Endothelial cell of umbilical vein (primary cell): ENCODE results near the gene PI4KA. TPM values are rescaled to one million over a fixed set of nuclear protein-coding genes. Genes with fewer than 3 reads are reported as not detected.

Experiments
- BruUV-seq: library from RNA; stranded (reverse); fragments of 400-500 nt; replicated peaks from 2 replicates; lab custom pipeline; 2021; lab: Mats Ljungman, UMichigan
- CTCF ChIA-PET: fragments of 300-600, 350-600 bp; sonication (Branson Sonifier 250); formaldehyde crosslinking; loops from one replicate; lab custom pipeline; 2021; ENCODE audit warnings: antibody characterized with exemption, inconsistent platforms; lab: Charles Lee
- POLR2A ChIA-PET: fragments of 300-600, 350-600 bp; sonication (Branson Sonifier 250); formaldehyde crosslinking; loops from one replicate; lab custom pipeline; 2021; ENCODE audit warnings: antibody characterized with exemption, inconsistent platforms; lab: Charles Lee
- DNase-seq: peaks from one replicate; pipeline ENCODE4 v3.0.0-alpha.2; 2011; ENCODE audit warnings: low read depth, low spot score
- FAIRE-seq: peaks from 2 replicates; lab custom pipeline; 2011; peaks lifted over from hg19 to GRCh38; lab: Jason Lieb, UNC
- H2AFZ ChIP-seq: 2 replicates; pipeline ENCODE4 v1.6.0; 2012; ENCODE audit warnings: low read depth, low read length, control low read depth, inconsistent platforms
- H3K27ac ChIP-seq: 2 replicates; pipeline ENCODE4 v1.5.1; 2011; ENCODE audit warnings: low read depth, mild to moderate bottlenecking, control low read depth, low read length, moderate library complexity; ENCODE audit not compliant: insufficient read depth
- H3K27me3 ChIP-seq, 2 experiments: 2 replicates each; pipeline versions ENCODE4 v1.6.0 to v1.6.1; 2011; ENCODE audit warnings: low read length in 2 of 2, mixed read lengths in 1 of 2; ENCODE audit not compliant: control insufficient read depth in 2 of 2, insufficient read depth in 2 of 2
- H3K36me3 ChIP-seq, 2 experiments: 2 replicates in 1 of 2; 3 replicates in 1 of 2; pipeline ENCODE4 v1.5.1; 2011; ENCODE audit warnings: low read length in 2 of 2, mild to moderate bottlenecking in 1 of 2, moderate library complexity in 1 of 2; ENCODE audit not compliant: control insufficient read depth in 2 of 2, insufficient read depth in 2 of 2; ENCODE audit errors: extremely low read depth in 1 of 2
- H3K4me1 ChIP-seq: 3 replicates; pipeline ENCODE4 v1.5.1; 2011; ENCODE audit warnings: mild to moderate bottlenecking, low read length; ENCODE audit not compliant: control insufficient read depth, insufficient read depth; ENCODE audit errors: extremely low read depth
- H3K4me2 ChIP-seq: 2 replicates; pipeline ENCODE4 v1.6.1; 2011; ENCODE audit warnings: low read length, control low read depth, mixed read lengths; ENCODE audit not compliant: insufficient read depth
- H3K4me3 ChIP-seq, 3 experiments: fragments of 200-600 bp in 1 of 3; sonication (generic), shearing (Covaris generic) in 1 of 3; replicated peaks in 1 of 3; 2 replicates each; pipeline ENCODE4 v1.5.1; 2011 to 2016; ENCODE audit warnings: control low read depth in 3 of 3, low read length in 3 of 3, mild to moderate bottlenecking in 2 of 3, inconsistent platforms in 1 of 3, low read depth in 1 of 3, moderate library complexity in 1 of 3; ENCODE audit not compliant: insufficient read depth in 1 of 3
- H3K79me2 ChIP-seq: 2 replicates; pipeline ENCODE4 v1.6.0; 2012; ENCODE audit warnings: low read length, inconsistent platforms; ENCODE audit not compliant: control insufficient read depth, insufficient read depth
- H3K9ac ChIP-seq: replicated peaks from 2 replicates; pipeline ENCODE3; 2011; ENCODE audit warnings: low read length, control low read depth; ENCODE audit not compliant: insufficient read depth; ENCODE audit errors: extremely low read depth
- H3K9me1 ChIP-seq: replicated peaks from 3 replicates; pipeline ENCODE4 v1.6.0; 2011; ENCODE audit warnings: mild to moderate bottlenecking, low read length; ENCODE audit not compliant: control insufficient read depth, insufficient read depth; ENCODE audit errors: extremely low read depth
- H3K9me3 ChIP-seq: replicated peaks from 2 replicates; pipeline ENCODE4 v1.5.1; 2012; ENCODE audit warnings: low read length, inconsistent platforms; ENCODE audit not compliant: control insufficient read depth, insufficient read depth
- H4K20me1 ChIP-seq: replicated peaks from 2 replicates; pipeline ENCODE3; 2011; ENCODE audit warnings: mild to moderate bottlenecking, low read length; ENCODE audit not compliant: control insufficient read depth, insufficient read depth; ENCODE audit errors: extremely low read depth
- EZH2 ChIP-seq: IDR thresholded peaks from 2 replicates; pipeline ENCODE4 v1.6.1; 2012; ENCODE audit warnings: borderline replicate concordance, low read depth, mild to moderate bottlenecking, moderate library complexity, low read length, inconsistent platforms; ENCODE audit not compliant: severe bottlenecking
- GATA2 ChIP-seq: IDR thresholded peaks from 2 replicates; pipeline ENCODE4 v1.7.0; 2011; ENCODE audit warnings: low read depth, mild to moderate bottlenecking, moderate library complexity, mixed read lengths, low read length; ENCODE audit not compliant: insufficient read length, insufficient read depth
- JUN ChIP-seq: IDR thresholded peaks from 2 replicates; pipeline ENCODE4 v1.6.1; 2011; ENCODE audit warnings: borderline replicate concordance, low read depth; ENCODE audit not compliant: insufficient read length, insufficient read depth
- dilution Hi-C: fragments of 300-500 bp; cut with MboI; formaldehyde crosslinking; loops from one replicate; pipeline ENCODE4 v1.15.0; 2019; ENCODE audit warnings: low sequenced_read_pairs; ENCODE audit not compliant: extremely low pct_ligation_motif_present
- intact Hi-C: fragments of 100-400 bp; cut with micrococcal nuclease; formaldehyde crosslinking; loops from one replicate; pipeline ENCODE4 v1.10.0; 2022
- polyA plus RNA-seq, 4 experiments: library from polyadenylated mRNA; depleted of rRNA in 3 of 4; stranded (reverse) in 3 of 4; unstranded in 1 of 4; fragments of >200 nt; gene quantifications; 2 replicates each; pipeline versions ENCODE4 v1.2.1 to v1.2.3, GENCODE V29; 2011 to 2012; ENCODE audit warnings: missing spikeins in 1 of 4
- total RNA-seq: library from RNA; stranded (reverse); gene quantifications from 2 replicates; pipeline ENCODE4 v1.2.3, GENCODE V29; 2021
- TF ChIP-seq, protein P1 (sequence below), 2 donors: IDR thresholded peaks; 1 replicate in 1 of 2; 2 replicates in 1 of 2; pipeline ENCODE4 v1.5.1; 2011; ENCODE audit warnings: low read length in 2 of 2, mild to moderate bottlenecking in 2 of 2, moderate library complexity in 2 of 2, control low read depth in 1 of 2, inconsistent platforms in 1 of 2, low read depth in 1 of 2; ENCODE audit not compliant: insufficient read depth in 1 of 2; ENCODE audit errors: extremely low read depth in 1 of 2

Gene PI4KA
- total and polyA plus RNA-seq, 2 donors (not counting 3 experiments of a cell fraction or from before 2014, with no cell fraction given) = 28.9 to 56.4 TPM

DNA sequence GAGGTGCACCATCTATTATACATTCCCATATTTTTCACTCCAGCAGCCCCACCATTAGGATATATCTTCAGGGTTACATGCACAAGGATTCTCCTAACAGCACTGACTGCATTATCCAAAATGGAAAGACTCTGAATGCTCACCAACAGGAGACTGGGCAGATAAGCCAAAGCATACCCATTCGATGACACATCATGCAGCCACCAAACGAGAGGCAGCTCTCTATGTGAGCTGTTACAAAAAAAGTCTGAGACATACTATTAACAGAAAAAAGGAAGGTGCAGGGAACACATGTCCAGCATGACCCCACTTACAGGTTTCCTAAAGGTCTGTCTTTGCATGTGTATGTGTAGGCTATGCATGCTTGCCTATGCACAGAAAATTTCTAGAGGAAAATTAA, 97.1 kb downstream of the PI4KA start:
- TF ChIP-seq, protein P1, sequence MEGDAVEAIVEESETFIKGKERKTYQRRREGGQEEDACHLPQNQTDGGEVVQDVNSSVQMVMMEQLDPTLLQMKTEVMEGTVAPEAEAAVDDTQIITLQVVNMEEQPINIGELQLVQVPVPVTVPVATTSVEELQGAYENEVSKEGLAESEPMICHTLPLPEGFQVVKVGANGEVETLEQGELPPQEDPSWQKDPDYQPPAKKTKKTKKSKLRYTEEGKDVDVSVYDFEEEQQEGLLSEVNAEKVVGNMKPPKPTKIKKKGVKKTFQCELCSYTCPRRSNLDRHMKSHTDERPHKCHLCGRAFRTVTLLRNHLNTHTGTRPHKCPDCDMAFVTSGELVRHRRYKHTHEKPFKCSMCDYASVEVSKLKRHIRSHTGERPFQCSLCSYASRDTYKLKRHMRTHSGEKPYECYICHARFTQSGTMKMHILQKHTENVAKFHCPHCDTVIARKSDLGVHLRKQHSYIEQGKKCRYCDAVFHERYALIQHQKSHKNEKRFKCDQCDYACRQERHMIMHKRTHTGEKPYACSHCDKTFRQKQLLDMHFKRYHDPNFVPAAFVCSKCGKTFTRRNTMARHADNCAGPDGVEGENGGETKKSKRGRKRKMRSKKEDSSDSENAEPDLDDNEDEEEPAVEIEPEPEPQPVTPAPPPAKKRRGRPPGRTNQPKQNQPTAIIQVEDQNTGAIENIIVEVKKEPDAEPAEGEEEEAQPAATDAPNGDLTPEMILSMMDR (IDR thresholded peaks at IDR 0.05; ENCODE audit: extremely low read depth in 1 of 2, insufficient read depth in 1 of 2, low read depth in 1 of 2, low read length in 2 of 2) = no peak
- intact Hi-C loops (no loop called here), dilution Hi-C loops (no loop called here)
- no peaks in the 10 kb centered on the region for H3K4me1 ChIP-seq
- no peak overlapping the region for H3K4me2 ChIP-seq
- H2AFZ ChIP-seq = no peak overlapping the region
- DNase-seq = no peak
- CTCF ChIA-PET = interaction anchor here (1.0 to 1.4 kb wide), 3 partner anchors 14 to 23 kb away, joined by 3 to 10 read pairs (median 4); no protein-coding TSS in a partner anchor
- no peaks in the 10 kb centered on the region for H3K79me2 ChIP-seq
- no peak overlapping the region for H3K4me3 ChIP-seq
- H3K27me3 ChIP-seq = no peaks in the 10 kb centered on the region
- POLR2A ChIA-PET = no interaction called here
- H3K9me1 ChIP-seq = no peaks in the 10 kb centered on the region
- no peak overlapping the region for H3K27ac ChIP-seq
- no peak overlapping the region for H3K9ac ChIP-seq
- FAIRE-seq = no peak
- H3K9me3 ChIP-seq = no peaks in the 10 kb centered on the region
- no TSS peak for BruUV-seq
- H3K36me3 ChIP-seq = peaks cover 2 to 11% of the 10 kb centered on the region in 2 experiments
- no peaks in the 10 kb centered on the region for H4K20me1 ChIP-seq

DNA sequence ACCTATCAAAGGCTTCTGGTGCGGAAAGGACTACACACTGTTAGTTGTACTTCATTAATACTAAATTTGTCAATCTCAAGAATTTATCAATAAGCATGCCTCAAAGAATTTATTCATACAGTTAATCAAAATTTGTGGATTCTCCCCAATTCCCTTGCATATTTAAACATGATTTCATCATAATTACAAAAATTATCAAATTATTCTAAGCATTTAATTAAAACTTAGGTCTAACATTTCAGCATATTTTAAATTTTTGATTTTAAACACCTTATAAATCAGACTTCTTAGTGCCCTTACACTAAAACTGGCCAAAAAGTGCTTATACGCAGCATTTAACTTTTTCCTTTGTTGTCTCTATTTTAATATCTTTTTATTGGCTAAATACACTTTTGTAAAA, 98.5 kb downstream of the PI4KA start:
- H3K4me3 ChIP-seq = no peak overlapping the region
- ChIA-PET POLR2A (no interaction called here), CTCF (interaction anchor here (1.8 to 5.0 kb wide), 2 partner anchors 18 to 25 kb away, joined by 8 to 62 read pairs; no protein-coding TSS in a partner anchor)
- H3K4me1 ChIP-seq = no peaks in the 10 kb centered on the region
- no TSS peak for BruUV-seq
- dilution Hi-C loops = no loop called here
- H3K27me3 ChIP-seq = no peaks in the 10 kb centered on the region
- no peak overlapping the region for H3K4me2 ChIP-seq
- peaks cover 2 to 10% of the 10 kb centered on the region in 2 experiments for H3K36me3 ChIP-seq
- intact Hi-C loops = no loop called here
- H3K79me2 ChIP-seq = no peaks in the 10 kb centered on the region
- H4K20me1 ChIP-seq = no peaks in the 10 kb centered on the region
- no peak overlapping the region for H3K27ac ChIP-seq
- TF ChIP-seq JUN (no peak), EZH2 (no peak), GATA2 (no peak)
- H3K9me3 ChIP-seq = no peaks in the 10 kb centered on the region
- FAIRE-seq (no peak), DNase-seq (no peak)
- no peak overlapping the region for H2AFZ ChIP-seq
- H3K9me1 ChIP-seq = no peaks in the 10 kb centered on the region
- no peak overlapping the region for H3K9ac ChIP-seq
